Suppressor macrophage treated with lipopolysaccharide for 4 hours (primary cell): Measurements from ENCODE around the gene DUSP5.
"Not testable (repeated sequence)": the region's sequence is repeated elsewhere in the genome, so short reads cannot be mapped to it uniquely, and the experiment has no call there.

Source experiments
- DNase-seq: peaks from one replicate; pipeline ENCODE4 v3.0.0-alpha.2; 2020

DUSP5 gene

GRCh38 chr10:110523736-110524135 lies 26.0 kb downstream of the DUSP5 start:
- no peak for DNase-seq

DNA sequence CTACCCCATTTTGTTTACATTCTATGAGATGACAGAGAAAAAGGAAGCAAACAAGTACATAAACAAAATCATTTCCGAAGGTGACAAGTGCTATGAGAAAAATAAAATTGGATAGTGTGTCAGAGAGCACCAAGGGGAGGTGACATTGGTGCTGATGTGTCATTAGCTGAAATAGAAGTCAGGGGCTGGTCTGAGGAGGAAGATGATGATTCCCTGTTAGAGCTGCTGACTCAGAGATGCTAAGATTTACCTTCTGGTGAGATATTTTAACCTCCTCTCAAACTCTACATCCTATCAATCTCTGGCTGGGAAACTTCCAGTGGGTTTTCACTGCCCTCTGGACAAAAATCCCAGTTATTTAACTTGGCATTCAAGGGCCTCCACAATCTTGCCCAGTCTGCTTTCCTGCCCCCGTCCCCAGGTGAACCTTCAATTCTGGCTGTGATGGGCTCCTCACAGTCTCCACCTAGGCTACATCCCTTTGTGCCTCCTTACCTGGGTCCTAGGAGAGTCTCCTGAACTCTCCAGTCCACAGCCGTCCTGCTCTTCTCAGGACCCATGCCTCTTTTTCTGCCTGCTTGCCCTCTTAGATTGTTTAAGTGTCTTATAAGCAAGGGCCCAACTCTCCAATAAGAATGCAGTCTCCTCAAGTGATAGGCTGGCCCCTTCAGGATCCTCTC lies 26.6 kb downstream of the DUSP5 start:
- DNase-seq, result no peak

- no peak for DNase-seq
These were observed 27.1 kb downstream of the DUSP5 start for GRCh38 chr10:110524859-110525232.

DNA sequence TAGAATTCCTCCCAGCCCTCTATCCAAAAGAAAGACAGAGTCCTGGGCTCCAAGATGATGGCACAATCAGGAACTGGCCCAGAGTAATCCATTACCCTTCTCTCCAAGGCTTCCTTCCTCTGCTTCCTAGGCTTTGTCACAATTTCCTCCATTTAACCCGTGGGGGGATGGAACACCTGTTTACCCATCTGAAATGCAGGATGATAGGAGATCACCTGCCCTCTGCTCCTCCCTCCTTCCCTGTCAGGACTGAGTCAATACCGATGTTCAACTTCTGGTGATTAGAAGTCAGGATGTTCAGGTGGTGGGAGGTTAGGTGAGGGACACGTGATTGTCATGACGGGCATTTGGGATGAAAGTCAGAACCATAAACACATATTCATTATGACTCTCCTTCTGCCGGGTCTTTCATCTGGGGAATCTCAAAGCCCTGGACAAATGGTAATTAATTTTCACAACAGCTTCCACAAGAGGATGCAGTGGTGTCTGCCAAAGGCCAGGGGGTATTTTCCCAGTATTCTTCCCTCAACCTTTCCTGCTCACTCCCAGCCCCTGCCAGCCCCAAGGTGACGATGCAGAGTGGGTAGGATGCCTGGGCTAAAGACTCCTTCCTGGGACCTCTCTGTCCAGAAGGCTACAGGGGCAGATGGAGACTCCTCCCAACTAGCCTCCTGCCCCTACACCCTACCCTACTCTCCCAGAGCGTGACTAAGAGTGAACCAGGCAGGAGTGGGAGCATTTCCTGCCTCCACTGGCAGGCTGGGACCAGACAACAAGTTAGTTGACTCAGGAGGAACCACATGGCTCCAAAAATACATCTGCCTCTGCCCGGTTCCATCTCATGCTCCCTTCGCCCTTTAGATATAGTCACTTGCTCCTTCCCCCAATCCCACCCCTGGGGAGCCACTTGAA lies 27.9 kb downstream of the DUSP5 start:
- DNase-seq, result peak; percentile 76

DNA sequence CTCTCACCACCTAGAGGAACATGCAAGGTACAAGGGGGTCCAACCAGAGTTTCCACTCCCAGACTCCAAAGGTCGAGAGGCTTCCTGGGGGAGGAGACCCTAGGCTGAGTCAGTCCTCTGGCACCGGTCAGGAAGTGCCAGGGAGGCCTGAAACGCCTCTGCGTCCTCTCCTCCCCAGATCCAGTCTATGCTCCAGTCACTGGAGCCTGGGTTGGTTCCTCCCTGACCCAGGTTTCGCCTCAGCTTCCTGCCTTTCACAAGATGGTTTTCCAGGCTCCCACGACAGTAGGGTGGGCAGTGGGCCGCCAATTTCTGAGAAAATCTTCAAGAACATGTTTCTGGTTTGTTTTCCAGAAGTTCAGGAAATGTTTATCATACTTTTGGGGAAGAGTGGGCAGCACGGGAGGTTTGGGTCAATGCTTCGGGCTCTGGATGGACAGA lies 30.0 kb downstream of the DUSP5 start:
- no peak for DNase-seq

DNA sequence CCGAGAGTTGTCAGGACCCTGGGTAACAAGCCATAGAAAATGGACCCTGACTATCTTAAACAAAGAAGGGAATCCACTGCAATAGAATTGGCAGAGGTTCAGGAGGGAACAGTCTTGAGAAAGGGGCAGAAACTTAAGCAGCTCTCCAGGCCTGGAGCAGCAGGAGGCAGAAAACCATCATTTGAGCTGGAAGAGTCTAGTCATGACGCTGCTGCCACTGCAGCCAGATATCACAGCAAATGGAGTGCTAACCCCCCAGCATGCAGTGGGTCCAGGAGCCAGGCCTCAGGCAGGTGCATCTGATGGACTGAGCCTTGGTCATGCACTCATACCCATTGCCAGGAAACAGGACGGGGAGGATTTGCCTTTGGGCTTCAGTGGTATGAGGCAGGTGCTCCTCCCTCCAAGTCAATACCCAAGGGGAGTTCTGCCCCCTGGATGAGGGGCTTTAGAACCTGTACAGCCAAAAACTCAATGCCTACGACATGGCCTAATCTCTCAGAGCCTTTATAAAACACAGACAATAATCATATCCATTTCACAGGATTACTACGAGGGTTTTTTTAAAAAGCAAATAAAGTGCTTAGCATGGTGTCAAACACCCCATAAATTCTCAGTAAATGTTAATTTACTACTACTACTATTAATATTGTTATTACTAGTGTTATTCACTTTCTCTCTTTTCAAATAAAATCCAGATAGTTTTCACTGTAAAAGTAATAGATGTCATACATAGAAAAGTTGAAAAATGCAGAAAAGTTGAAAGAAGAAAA lies 30.7 kb downstream of the DUSP5 start:
- no peak for DNase-seq

- not testable (repeated sequence) for DNase-seq
These were observed 31.4 kb downstream of the DUSP5 start for GRCh38 chr10:110528997-110529524.

DNA sequence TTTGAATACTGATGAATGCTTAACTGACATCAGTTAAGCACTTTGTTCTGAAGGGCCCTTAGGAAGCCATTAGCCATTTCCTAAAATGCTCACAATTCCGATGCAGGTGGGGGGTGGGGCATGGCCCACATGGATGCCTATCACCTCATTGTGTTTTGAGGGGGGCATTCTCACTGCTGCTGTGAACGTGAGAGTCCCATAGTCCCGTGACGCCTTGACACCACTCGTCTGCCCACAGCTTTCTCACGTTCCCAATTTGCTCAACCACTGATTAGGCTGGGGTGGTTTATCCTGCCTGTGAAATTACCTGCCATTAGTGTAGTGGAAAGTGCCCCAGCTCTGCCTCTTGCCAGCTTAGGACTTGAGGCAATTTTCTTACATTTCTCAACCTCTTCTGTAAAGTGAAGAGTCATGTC lies 31.9 kb downstream of the DUSP5 start:
- DNase-seq, result no peak

DNA sequence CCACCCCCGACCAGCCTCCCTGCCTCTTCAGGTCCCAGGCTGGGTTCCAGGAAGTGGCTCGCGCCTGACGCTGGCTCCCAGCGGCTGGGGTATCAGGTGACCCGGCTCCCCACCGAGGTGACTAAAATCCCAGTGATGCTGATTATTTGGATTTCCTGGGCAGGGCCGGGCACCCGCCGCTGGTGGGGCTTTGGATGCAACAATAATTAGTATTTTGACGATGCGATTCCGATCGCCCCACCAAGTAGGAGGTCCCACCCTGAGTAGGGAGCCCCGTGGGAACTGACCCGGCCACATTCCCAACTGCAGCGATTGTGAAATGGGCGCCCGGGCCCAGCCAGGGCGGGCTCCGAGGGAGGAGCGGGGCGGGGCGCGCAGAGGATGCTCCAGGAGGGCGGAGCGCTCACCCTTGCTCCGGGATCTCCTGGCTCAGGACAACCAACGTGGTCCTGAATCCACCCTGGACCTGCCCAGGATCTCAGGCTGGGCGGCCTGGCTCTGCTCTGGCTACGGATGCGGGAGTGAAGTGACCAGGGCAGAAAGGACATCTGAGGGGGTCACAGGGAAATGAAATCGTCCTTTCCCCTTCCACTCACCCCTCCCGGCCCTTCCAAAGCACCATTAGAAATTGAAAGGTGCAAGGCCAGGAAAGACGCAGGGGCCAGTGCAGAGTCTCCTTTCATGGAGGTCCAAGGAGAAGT lies 32.6 kb downstream of the DUSP5 start:
- no peak for DNase-seq

DNA sequence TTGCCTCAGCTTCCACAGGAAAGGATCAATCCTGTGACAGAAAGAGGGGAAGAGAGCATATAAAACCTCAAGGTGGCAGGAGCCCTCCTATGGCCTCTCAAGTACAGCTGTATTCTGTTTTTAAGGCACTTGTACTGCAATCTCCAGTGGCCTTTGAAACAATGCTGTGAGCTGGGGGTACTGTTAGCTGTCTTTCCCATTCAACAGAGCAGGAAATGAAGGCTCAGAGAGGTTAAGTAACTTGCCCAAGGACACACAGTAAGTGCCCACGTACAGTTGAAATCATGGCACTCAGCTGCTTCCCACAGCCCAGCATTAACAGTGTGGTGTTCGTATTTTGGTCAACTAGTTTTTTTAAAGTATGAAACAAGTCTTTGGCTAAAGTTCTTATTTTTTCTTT lies 34.0 kb downstream of the DUSP5 start:
- no peak for DNase-seq

DNA sequence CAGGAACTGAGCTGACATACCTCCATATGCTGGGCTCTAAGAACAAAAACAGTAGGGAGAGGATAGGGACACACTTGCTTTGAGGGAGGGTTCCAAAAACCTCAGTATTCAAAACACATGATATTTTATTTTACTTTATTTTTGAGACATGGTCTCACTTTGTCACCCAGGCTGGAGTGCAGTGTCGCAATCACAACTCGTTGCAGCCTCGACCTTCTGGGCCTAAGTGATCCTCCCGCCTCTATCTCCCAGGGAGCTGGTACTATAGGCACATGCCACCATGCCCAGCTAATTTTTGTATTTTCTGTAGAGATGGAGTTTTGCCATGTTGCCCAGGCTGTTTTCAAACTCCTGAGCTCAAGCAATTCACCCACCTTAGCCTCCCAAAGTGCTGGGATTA lies 34.9 kb downstream of the DUSP5 start:
- not testable (repeated sequence) for DNase-seq

DNA sequence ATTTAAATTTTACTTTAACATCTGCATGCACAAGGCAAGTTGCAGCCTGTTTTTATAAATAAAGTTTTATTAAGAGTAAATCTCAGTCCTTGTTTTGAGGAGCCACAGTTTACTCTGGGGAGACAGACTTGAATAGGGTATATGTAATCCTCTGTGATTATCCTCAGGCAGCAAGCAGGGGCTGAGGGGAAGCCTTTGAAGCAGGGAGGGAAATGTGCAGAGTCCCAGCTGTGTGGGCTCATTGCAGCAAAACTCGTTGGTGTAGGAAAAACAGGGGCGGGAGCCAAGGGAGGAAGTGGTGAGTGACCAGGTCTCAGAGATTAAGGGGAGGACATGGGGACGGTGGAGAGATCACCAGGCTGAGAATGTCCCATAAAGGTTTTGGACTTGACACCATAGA lies 35.4 kb downstream of the DUSP5 start:
- peak; percentile 70 for DNase-seq

GRCh38 chr10:110534571-110534970 lies 36.9 kb downstream of the DUSP5 start:
- DNase-seq, result no peak

GRCh38 chr10:110535958-110536891 lies 38.5 kb downstream of the DUSP5 start:
- peak; percentile 96 for DNase-seq

DNA sequence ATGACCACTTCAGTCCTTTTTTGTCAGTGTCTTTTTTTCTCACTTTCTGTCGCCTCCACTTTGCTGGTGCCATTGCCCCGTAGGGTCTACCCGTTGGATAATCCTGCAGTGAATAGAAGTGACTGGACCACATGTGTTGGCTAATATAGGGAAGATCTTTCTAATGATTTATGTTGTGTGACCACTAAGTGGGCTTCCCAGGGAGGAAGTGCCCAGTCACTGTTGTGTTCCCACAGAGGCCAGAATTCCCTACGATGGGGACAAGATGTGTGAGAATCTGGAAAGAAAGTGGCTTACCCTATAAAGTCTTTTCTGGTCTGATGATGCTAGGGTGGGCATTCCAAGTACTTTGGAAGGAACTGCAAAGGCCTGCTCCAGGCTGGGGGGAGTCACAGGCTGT lies 41.4 kb downstream of the DUSP5 start:
- DNase-seq, result peak; percentile 52

DNA sequence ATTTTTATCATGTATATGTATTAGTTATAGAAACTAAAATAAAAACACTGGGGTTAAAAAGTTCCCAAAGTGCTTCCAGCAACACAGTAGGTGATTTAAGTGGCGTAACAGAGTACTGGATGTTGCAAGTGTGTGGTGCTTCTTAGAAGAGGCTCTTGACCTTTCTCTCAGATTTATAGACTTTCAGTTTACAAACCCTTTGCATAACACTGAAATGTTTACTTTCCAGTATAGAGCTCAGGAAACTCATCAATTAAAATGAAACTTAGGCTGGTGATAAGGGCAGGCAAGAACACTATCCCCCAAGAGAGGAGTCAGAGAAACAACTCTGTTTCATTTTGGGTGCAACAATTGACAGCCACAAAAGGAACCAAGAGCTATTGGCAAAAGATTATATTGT lies 42.3 kb downstream of the DUSP5 start:
- peak; percentile 66 for DNase-seq

GRCh38 chr10:110544958-110545537 lies 47.3 kb downstream of the DUSP5 start:
- DNase-seq, result peak; percentile 85

DNA sequence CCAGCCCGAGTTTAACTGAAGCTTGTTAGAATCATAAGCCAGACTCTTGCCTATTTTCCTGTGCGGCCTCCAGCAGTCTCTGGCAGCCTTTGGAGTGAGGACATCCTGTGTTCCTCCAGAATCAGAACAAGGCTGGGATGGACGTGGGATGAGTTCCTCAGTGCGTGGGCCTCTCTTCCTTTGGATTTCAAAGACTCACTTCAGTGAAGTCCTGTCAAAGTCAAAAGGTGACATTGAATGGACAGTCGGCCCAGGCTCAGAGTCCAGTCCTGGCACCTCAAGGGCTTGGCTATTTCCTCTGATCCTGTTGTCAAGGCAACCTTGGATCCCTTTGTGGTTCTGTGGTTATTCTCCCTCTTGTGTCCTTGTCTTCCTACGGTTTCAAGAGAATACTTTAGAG lies 48.4 kb downstream of the DUSP5 start:
- DNase-seq, result no peak

- no peak for DNase-seq
These were observed 48.9 kb downstream of the DUSP5 start for GRCh38 chr10:110546499-110547110.

DNA sequence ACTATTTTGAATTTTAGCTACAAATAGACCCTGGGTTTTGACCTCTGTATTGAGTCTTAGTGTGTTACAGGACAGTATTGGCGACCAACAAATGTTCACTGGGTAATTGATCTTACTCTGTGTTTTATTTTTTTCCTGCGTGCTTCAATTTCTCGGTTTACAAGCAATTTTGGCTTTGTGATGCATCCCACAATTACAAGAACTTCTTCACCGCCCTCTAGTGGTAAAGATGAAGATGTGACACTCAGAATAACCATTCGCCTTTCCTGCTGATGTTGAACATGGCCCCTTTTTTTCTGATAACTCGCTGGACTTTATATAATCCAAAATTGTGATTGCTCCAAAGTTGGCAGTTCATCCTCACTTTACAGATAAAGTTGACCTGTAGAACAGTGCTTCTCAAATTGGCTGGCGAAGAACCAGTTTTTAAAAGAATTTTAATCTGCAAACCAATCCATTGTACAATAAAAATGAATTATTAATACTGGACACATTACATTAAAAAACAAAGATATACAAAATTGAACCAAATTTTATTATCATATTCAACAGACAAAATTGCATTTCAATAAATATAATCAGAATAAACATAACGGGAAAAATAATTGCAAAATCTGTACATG lies 49.5 kb downstream of the DUSP5 start:
- DNase-seq, result peak; percentile 85
